HFF-Myc (cell line): ENCODE measurements around the gene EIF2AK3.
A peak's percentile ranks its signal among the peaks of the same experiment; 100 is the strongest.

Experiments used
- DNase-seq: peaks from one replicate; pipeline ENCODE4 v3.0.0-alpha.2; 2011; ENCODE audit warnings: low read depth; ENCODE audit errors: extremely low read depth
- H3K4me3 ChIP-seq: replicated peaks from 2 replicates; pipeline ENCODE4 v1.5.1; 2011; ENCODE audit warnings: low read depth, mild to moderate bottlenecking, control low read depth, low read length
- TF ChIP-seq, protein P1 (sequence below): IDR thresholded peaks from 2 replicates; pipeline ENCODE4 v1.5.1; 2012; ENCODE audit warnings: mild to moderate bottlenecking, low read depth, low read length, control low read depth; ENCODE audit errors: missing control alignments

The EIF2AK3 gene

DNA sequence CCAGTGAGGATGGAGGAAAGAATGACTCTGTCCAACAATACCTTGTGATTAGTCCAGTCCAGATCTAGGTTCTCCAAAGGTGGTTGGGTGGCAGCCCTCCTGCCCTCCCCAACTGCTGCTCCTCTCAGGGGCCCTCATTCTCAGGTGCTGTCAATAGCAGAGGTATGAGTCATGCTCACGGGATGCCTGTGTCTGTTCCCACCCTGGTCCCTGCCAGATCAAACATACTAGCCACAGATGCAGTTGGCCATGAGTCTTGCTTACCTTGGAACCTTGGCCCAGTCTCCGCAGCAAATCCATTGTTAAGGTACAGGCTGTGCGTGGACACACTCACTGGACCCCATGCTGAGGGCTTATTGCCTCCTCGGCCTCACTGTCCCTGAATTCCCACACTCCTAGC is 39.3 kb upstream of the EIF2AK3 start:
- no peak for DNase-seq
- H3K4me3 ChIP-seq: no peak overlapping the region
- TF ChIP-seq, protein P1, sequence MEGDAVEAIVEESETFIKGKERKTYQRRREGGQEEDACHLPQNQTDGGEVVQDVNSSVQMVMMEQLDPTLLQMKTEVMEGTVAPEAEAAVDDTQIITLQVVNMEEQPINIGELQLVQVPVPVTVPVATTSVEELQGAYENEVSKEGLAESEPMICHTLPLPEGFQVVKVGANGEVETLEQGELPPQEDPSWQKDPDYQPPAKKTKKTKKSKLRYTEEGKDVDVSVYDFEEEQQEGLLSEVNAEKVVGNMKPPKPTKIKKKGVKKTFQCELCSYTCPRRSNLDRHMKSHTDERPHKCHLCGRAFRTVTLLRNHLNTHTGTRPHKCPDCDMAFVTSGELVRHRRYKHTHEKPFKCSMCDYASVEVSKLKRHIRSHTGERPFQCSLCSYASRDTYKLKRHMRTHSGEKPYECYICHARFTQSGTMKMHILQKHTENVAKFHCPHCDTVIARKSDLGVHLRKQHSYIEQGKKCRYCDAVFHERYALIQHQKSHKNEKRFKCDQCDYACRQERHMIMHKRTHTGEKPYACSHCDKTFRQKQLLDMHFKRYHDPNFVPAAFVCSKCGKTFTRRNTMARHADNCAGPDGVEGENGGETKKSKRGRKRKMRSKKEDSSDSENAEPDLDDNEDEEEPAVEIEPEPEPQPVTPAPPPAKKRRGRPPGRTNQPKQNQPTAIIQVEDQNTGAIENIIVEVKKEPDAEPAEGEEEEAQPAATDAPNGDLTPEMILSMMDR: no peak

- no peak overlapping the region for H3K4me3 ChIP-seq
- TF ChIP-seq, protein P1: no peak
- DNase-seq: no peak
Observed at GRCh38 chr2:88660622-88661021, 33.4 kb upstream of the EIF2AK3 start.

GRCh38 chr2:88659538-88659915 is 32.3 kb upstream of the EIF2AK3 start:
- no peak overlapping the region; the same call in 1 of the 2 replicates for H3K4me3 ChIP-seq
- DNase-seq: peak; percentile 72
- TF ChIP-seq, protein P1: no peak

- H3K4me3 ChIP-seq: no peak overlapping the region; the same call in 1 of the 2 replicates
- TF ChIP-seq, protein P1: no peak
- DNase-seq: no peak
Observed at GRCh38 chr2:88658881-88659537, 31.7 kb upstream of the EIF2AK3 start.

GRCh38 chr2:88658326-88658725 is 31.1 kb upstream of the EIF2AK3 start:
- TF ChIP-seq, protein P1: no peak
- DNase-seq: no peak
- no peak overlapping the region for H3K4me3 ChIP-seq

DNA sequence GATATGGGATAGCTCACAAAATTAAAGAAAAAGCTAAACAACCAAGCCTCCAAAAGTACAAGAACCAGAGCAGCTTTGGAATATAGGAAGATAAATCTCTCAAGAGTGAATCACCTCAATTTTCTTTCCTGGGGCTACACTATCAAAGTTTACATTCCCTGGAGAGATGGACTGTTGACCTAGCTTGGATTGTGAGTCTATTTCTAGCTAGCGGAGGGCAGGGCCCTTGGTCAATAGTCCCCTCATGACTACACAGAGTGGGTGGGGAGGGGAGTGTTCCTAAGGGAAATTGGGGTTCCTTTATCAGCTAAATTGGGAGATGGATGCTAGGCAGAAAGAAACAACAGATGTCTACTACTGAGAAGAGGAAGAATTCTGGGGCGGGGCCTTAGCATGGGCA is 29.9 kb upstream of the EIF2AK3 start:
- no peak overlapping the region for H3K4me3 ChIP-seq
- TF ChIP-seq, protein P1: no peak
- no peak for DNase-seq

DNA sequence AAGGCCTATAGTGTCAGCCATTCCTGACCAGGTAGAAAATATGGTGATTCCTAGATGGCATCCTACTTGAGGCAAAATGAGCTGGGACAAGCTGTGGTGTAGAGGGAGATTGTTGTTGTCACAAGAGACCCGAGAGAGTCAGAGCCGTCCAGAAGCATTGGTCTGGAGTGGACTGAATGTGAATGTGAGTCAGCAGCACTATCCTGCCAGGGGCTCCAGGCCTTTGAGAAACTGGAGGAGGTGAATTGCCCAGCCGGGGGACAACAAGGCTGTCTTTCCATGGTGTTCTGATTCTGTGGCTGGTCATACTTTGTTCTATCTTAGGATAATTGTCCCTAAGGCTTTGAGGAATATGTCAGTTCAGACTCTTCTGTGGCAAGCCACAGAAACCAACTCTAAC is 29.4 kb upstream of the EIF2AK3 start:
- DNase-seq: no peak
- TF ChIP-seq, protein P1: no peak
- H3K4me3 ChIP-seq: no peak overlapping the region
